GM21737 (cell line): ENCODE data around the gene ITGA3.

Experiments
- ATAC-seq: cut with Tn5 transposase; IDR thresholded peaks from one replicate; pipeline ENCODE4 v1.9.1; 2021; ENCODE audit warnings: mild to moderate bottlenecking, moderate library complexity; ENCODE audit not compliant: unreplicated experiment

The ITGA3 gene

DNA sequence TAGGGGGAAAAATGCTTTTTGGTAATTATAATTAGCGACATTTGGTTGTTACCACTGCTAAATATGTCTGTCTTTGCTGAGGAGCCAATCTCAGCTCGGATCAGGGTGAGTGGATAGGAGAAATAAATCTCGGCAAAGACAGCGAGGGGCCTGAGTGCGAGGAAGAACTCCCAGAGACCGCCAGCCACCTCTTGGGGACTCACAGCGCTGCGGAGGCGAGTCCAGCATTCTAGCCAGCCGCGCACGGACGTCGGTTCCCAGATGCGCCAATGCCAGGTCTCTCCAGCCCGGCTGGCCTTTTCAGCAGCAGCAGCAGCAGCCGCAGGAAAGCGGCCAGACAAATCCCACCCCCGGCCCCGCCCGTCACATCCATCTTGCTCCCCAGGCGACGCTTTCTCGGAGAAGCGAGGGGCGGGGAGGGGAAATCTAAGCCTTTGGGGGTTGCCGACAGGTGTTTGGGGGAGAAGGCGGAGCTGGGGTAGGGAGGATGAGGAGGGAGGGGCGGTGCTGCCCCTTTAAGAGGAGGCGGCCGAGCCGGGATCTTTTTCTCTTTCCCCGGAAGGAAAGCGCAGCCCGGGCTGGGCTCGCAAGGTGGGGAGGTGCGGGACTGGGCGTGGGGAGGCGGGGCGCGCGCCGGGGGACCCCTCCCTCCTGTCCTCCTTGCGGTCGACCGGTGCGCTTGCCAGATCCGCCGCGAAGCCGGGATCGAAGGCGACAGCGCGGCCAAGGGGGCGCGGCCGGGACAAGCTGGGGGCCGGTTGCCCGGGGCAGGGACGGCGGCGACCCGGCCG lies at the start of gene ITGA3:
TSS of gene ITGA3 (plus strand) at position 685 of the 791 bp plus-strand sequence. CDS start 330 bp downstream, outside the sequence.
- ATAC-seq, result no peak

DNA sequence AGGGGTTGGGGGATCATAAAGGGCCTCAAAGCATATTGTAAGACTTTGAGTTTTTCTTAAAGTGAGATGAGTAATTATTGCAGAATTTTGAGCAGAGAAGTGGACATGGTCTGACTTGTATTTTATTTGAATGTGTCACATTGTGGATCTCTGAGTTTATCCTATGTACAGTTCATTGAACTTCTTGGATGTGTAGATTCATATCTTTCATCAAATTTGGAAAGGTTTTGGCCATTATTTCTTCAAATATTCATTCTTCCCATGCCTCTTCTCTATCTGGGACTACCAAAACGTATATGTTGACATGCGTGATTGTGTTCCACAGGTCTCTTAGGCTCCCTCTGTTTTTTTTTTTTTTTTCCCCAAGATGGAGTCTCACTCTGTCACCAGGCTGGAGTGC lies 46.6 kb upstream of the ITGA3 start:
- no peak for ATAC-seq

DNA sequence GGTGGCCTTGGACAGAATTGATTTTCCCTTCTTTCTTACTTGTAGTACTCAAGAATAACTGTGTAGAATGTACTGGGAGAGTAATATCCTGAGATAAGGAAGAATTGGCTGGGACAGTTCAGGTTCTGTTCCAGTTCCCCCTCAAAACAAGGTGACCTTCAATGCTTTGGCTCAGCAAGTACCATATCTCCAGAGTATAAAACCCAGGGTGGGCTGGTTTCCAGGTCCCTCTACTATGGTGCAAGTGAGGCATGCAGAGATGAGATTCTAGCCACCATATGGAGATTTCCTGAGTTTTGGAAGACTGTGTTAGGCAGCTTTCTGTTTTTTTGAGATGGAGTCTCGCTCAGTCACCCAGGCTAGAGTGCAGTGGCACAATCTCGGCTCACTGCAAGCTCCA lies 42.8 kb upstream of the ITGA3 start:
- no peak for ATAC-seq

DNA sequence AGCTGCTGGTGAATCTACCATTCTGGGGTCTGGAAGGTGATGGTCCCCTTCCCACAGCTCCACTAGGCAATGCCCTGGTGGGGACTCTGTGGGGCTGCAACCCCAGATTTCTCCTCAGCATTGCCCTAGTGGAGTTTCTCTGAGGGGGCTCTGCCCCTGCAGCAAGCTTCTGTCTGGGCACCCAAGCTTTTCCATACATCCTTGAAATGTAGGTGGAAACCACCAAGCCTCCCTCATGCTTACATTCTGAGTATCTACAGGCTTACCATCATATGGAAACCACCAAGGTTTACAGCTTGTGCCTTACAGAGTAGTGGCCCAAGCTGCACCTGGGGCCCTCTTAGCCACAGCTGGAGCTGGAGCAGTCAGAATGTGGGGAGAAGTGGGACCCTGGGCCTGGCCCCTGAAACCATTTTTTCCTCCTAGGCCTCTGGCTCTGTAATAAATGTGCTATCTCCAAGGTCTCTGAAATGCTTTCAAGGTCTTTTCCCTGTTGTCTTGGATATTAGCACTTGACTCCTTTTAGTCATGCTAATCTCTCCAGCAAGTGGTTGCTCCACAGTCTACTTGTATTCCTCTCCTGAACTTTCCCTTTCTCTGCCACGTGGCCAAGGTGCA lies 41.3 kb upstream of the ITGA3 start:
- no peak for ATAC-seq

GRCh38 chr17:50015146-50015545 lies 40.8 kb upstream of the ITGA3 start:
- no peak for ATAC-seq

- ATAC-seq, result no peak
Observed at GRCh38 chr17:50018909-50019308, 37.0 kb upstream of the ITGA3 start.

DNA sequence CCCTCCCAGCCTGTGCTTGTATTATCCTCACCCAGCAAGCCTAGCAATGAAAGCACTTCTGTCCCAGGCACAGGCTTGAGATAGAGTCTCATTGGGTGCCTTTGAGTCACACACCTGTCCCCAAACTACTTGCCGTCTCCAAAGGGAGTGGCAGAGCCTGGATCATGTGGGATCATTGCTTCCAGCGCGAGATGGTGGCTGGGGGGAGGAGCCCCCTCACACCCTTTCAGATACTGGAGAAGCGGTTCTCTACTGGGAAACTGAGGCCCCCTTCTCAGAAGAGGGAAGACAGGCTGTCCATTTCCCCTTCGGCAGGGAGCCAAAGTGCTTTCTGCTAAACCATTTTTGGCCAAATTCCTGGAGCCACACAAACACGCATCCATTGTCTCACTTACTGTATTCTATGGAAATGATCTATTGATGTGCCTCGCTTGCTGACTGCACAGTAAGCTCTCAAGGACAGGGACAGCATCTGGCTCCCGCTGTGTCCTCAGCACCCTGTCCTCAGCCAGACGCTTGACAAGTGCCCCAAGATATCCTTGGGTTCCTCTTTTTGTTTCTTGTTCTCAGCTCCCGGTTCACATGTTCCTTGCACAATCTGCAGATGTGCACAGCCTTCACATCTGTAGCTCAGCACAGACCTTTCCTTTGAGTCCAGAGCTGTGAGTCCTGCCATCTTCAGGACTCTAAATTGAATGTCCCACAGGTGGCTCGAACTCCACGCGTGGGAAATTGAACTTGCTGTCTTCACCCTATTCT lies 34.9 kb upstream of the ITGA3 start:
- no peak for ATAC-seq

- ATAC-seq, result no peak
Observed at GRCh38 chr17:50021681-50022370, 34.1 kb upstream of the ITGA3 start.

DNA sequence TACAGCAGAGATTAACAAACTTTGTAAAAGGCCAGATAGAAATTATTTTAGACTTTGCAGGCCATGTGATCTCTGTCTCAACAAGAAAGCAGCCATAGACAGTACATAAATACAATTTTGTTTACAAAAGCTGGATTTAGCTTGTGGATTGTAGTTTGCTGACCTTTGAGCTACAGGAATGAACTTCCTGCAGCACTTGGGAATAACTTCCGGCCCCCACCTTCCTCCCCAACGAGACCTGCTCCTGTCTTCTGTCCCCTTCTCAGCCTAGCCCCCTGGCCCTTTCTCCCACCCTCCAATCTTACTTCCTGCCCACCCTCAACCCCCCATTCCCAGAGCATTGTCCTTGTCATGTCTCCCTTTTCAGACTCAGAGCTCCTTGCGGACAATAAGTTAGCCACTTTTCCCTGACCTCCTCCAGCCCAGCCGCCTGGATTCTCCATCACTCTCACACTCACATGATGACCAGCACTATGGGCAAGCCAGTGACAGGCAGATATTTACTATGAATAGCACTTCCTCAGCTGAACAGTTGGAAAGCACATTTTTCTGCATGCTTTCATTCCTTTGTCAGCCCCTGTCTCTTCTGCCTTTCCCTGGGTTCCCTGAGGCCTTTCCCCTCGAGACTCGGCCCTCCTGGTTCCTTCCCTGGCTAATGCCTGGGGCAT lies 33.3 kb upstream of the ITGA3 start:
- no peak for ATAC-seq

- no peak for ATAC-seq
Observed at GRCh38 chr17:50023520-50023919, 32.4 kb upstream of the ITGA3 start.

- ATAC-seq, result no peak
Observed at GRCh38 chr17:50024808-50025207, 31.1 kb upstream of the ITGA3 start.

- ATAC-seq, result no peak
Observed at GRCh38 chr17:50026046-50026675, 29.7 kb upstream of the ITGA3 start.

DNA sequence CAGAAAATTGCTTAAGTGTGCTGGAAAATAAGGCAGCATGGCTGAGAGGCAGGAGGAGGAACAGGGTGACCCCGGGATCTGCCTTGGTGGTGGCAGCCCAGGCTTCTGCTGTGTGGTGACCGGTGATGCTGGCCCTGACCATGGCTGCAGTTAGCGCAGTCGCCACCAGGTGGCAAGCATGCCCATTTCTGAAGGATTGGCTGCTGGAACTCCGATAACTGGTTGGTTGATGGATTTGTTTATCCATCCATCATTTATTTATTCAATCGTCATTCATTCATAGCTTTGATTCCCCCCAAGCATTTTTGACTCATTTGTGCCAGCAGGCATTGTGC lies 29.1 kb upstream of the ITGA3 start:
- ATAC-seq, result no peak

GRCh38 chr17:50027172-50027880 lies 28.6 kb upstream of the ITGA3 start:
- ATAC-seq, result no peak

DNA sequence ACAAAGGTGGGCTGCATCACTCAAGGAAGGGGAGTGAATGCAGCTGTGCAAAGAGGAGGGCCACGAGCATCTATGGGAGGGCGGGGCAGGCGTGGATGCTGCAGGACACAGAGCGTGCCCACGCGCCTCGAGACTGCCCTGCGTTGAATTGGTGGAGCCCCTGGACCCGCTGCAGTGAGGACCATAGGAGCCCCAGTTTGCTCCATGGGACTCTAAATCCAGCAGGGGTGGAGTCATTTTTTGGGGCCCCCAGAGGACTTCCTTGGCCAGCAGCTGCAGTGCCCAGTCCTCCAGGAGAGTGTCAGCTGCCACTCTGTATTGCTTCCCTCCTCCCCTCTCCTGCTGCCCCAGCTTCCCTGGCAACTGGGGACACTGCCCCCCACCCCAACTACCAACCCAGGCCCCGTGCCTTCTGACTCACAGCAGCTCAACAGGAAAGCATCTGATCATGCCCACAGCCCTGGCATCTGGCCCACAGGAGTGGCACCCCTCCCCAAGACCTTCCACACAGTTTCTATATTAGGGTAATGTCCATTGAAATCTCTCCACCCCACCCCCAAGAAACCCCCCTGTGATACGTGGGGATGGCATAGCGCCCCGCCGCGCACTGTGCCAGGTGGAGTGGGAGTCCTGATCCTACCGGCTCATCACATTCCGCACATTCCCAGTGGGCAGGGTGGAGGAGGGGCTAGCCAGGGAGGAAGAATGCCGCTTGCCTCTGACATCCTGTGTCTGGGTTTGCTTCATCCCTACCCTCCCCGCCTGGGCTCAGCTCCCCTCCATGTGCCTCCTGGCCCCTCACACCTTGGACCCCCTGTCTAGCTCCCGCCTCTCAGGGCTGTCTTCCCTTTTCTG lies 27.8 kb upstream of the ITGA3 start:
- ATAC-seq, result no peak

DNA sequence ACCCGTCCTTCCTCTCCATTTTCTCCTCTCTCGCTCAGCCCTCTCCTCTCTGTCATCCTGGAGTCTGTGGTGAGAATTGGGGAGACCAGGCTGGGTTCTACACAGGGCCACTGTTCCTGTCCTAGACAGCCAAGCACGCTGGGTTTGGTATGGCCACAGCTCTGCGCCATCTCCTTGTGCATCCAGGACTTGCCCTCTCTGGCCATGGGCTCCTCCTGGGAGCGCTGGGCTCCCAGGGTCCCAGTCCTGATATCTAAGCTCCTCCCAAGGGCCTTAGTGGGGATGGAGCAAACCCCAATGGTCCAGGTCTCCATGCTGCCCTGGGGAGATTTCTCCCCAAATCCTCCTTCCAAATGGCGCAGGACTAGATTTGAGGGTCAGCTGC lies 27.2 kb upstream of the ITGA3 start:
- ATAC-seq, result no peak

DNA sequence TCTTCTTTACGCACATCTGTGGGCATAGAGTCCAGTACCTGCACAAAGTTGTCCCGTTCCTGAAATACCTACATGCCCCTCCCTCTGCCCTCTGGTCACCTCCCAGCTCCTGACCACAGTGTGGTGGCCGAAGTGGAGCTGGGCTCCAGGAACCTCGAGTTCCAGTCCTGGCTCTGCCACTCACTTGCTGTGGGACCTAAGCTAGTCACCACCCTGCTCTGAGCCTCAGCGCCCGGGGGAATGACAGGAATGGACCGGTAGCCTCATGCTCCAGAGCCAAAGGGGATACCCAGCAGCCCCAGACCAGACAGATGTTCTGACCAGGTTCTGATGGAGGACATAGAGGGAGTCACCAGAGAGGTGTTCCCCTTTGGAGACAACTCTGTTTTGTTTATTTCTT lies 26.7 kb upstream of the ITGA3 start:
- ATAC-seq, result no peak

DNA sequence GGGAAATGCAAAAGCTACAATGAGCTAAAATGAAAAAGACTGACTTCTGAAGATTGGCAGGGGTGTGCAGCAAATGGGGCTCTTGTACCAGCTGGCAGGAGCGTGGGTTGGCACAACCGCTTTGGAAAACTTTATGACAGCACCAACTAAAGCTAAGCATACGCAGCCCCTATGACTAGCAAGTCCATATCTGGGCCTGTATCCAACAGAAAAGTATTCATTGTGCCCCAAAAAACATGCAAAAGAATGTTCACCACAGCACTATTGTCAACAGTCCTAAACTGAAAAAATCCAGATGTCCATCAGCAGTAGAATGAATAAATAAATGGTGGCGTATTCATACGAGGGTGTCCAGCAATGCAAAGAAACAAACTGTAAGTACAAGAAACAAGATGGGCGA lies 22.6 kb upstream of the ITGA3 start:
- no peak for ATAC-seq
